Ovary (tissue), 10 donors: ENCODE results near the gene CCDC120. TPM values are rescaled to one million over a fixed set of nuclear protein-coding genes. Genes with fewer than 3 reads are reported as not detected.

Source experiments
- DNase-seq, 5 donors: peaks; one replicate each; pipeline ENCODE4 v3.0.0-alpha.2; 2019 to 2020
- H3K27ac ChIP-seq, 2 donors: fragments of 200-600 bp; one replicate each; pipeline versions ENCODE4 v1.5.1 to v1.8.0; 2019 to 2022
- H3K27me3 ChIP-seq: fragments of 200-600 bp; one replicate; pipeline ENCODE4 v1.8.0; 2022
- H3K36me3 ChIP-seq: fragments of 200-600 bp; sonication (generic); one replicate; pipeline ENCODE4 v1.5.1; 2019
- H3K4me1 ChIP-seq: one replicate; pipeline ENCODE4 v1.8.1; 2013; ENCODE audit warnings: mild to moderate bottlenecking, moderate library complexity; ENCODE audit not compliant: insufficient read depth
- H3K4me3 ChIP-seq: fragments of 200-600 bp; sonication (generic); one replicate; pipeline ENCODE4 v1.5.1; 2017
- H3K9me3 ChIP-seq, 2 donors: fragments of 200-600 bp in 1 of 2; sonication (generic) in 1 of 2; one replicate each; pipeline versions ENCODE4 v1.5.1 to v1.8.1; 2013 to 2019; ENCODE audit warnings: mild to moderate bottlenecking in 1 of 2, moderate library complexity in 1 of 2
- EP300 ChIP-seq: sonication (generic); formaldehyde crosslinking; IDR thresholded peaks from one replicate; pipeline ENCODE4 v1.6.1; 2017; ENCODE audit warnings: antibody characterized with exemption
- POLR2A ChIP-seq: fragments of 450-650 bp; IDR thresholded peaks from one replicate; pipeline ENCODE4 v1.6.1; 2017; ENCODE audit warnings: antibody characterized with exemption, mild to moderate bottlenecking, moderate library complexity
- WGBS, 3 donors: extraction: QIAGEN DNeasy Blood & Tissue Kit in 1 of 3; methylation state at CpG; one replicate each; pipeline versions ENCODE4 v1.1.5 to v1.1.7; 2013 to 2017; 5-methylcytosine and 5-hydroxymethylcytosine counted together
- intact Hi-C, 4 donors: fragments of 100-400 bp; cut with DNase I; formaldehyde crosslinking; loops; one replicate each; pipeline versions ENCODE4 v1.11.0 to v1.15.1; 2022 to 2023
- long read RNA-seq, 3 donors: library from polyadenylated mRNA in 2 of 3; unstranded in 2 of 3; transcript quantifications; one replicate each; pipeline ENCODE4 v2.0.0 and lab custom pipeline, GENCODE V29; 2021 to 2026
- polyA plus RNA-seq, 2 donors: library from polyadenylated mRNA; stranded (reverse); fragments of 200-250 nt in 1 of 2; fragments of 350-450 nt in 1 of 2; fragmentation: Illumina TruSeq in 1 of 2; extraction: RNeasy Lipid Tissue Mini Kit (QIAGEN cat#74804) in 1 of 2; gene quantifications; one replicate each; pipeline ENCODE4 v1.2.3, GENCODE V29; 2013 to 2014
- total RNA-seq, 7 donors: library from RNA; depleted of rRNA in 2 of 7; stranded (reverse); fragments of >200 nt in 2 of 7; fragmentation: NEBNext Ultra II Directional in 3 of 7; extraction: Animal tissue kit (Norgen Biotek cat#: 25700) in 3 of 7; gene quantifications; one replicate each; pipeline versions ENCODE4 v1.1.0 to v1.2.4, GENCODE V29; 2016 to 2023
- TF ChIP-seq, protein P1 (sequence below), 3 donors: fragments of 450-650 bp in 2 of 3; fragments of 200-600 bp in 1 of 3; IDR thresholded peaks; one replicate each; pipeline versions ENCODE4 v1.5.1 to v1.8.0; 2016 to 2022; ENCODE audit warnings: antibody characterized with exemption in 3 of 3, mild to moderate bottlenecking in 1 of 3
- donor health status: DM: no; HTN: no; CAD: no; lungs with moderate emphysema.
- donor health status: DM: no; HTN: no; CAD: no.
- donor health status: Bipolar disorder and iron deficiency.
- donor health status: DM: yes; HTN: yes; CAD: no.
- donor health status: DM: no; HTN: no; CAD: no.
- donor health status: DM: yes; HTN: yes; CAD: no.

The CCDC120 gene, protein sequence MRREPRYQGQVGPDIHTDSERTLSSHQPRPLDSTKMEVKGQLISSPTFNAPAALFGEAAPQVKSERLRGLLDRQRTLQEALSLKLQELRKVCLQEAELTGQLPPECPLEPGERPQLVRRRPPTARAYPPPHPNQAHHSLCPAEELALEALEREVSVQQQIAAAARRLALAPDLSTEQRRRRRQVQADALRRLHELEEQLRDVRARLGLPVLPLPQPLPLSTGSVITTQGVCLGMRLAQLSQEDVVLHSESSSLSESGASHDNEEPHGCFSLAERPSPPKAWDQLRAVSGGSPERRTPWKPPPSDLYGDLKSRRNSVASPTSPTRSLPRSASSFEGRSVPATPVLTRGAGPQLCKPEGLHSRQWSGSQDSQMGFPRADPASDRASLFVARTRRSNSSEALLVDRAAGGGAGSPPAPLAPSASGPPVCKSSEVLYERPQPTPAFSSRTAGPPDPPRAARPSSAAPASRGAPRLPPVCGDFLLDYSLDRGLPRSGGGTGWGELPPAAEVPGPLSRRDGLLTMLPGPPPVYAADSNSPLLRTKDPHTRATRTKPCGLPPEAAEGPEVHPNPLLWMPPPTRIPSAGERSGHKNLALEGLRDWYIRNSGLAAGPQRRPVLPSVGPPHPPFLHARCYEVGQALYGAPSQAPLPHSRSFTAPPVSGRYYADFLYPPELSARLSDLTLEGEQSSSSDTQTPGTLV
- total RNA-seq (10 to 100 TPM in 3 of 7 donors, 1 to 10 TPM in 4; 3.3 to 11.2 (median 9.9) TPM), polyA plus RNA-seq (1 to 10 TPM; 3.8 to 4.6 TPM)
- long read RNA-seq, donor 1, transcript CCDC120-208 (1 exons, 2,953 nt), result major isoform, 9 of 15 reads
- long read RNA-seq, donor 1, partial matches to known transcripts, result 2 of 15 reads
- long read RNA-seq, donor 1, other reads (novel, unspliced or antisense), result 4 of 15 reads
- long read RNA-seq, donor 2, partial matches to known transcripts, result 0 of 5 reads
- long read RNA-seq, donor 2, other reads (novel, unspliced or antisense), result 0 of 5 reads
- long read RNA-seq, donor 3, transcript CCDC120-208 (1 exons, 2,953 nt), result major isoform, 7 of 13 reads
- long read RNA-seq, donor 3, partial matches to known transcripts, result 3 of 13 reads
- long read RNA-seq, donor 3, other reads (novel, unspliced or antisense), result 2 of 13 reads

DNA sequence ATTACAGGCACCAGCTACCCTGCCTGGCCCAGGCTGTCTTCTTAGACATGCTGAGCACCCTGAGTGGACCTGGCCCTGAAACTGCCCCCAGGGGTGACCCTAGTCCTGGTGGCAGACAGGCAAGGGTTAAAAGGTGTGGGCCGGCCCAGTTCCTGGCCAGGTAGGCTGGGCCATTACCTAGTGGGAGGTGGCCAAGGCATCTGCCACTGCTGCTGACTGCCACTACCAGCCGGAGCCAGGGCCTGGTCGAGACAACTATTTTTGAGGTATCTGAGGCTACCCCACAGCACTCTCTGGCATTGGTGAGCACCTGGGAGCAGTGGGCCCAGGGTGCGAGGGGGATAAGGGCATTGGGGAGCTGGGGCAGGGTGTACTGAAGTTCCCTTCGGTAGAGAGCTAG lies at the start of gene CCDC120:
Gene CCDC120 (plus strand): TSS at position 206 of the 400 bp plus-strand sequence. CDS start 3,043 bp downstream, outside the sequence.
- no peak for DNase-seq
- Histone ChIP-seq H3K27ac (no peak within 1 kb of the TSS), H3K4me1 (no peaks in the 10 kb centered on the region), H3K27me3 (no peaks in the 10 kb centered on the region), H3K36me3 (no peaks in the 10 kb centered on the region), H3K9me3 (no peaks in the 10 kb centered on the region), H3K4me3 (peak within 1 kb of the TSS; percentile 13)
- WGBS, 3 donors, result 45 to 62% (median 55%) methylated on average over 5 of the region's 5 CpGs
- intact Hi-C loops, result no loop called here
- TF ChIP-seq EP300, result no peak
- TF ChIP-seq, protein P1, sequence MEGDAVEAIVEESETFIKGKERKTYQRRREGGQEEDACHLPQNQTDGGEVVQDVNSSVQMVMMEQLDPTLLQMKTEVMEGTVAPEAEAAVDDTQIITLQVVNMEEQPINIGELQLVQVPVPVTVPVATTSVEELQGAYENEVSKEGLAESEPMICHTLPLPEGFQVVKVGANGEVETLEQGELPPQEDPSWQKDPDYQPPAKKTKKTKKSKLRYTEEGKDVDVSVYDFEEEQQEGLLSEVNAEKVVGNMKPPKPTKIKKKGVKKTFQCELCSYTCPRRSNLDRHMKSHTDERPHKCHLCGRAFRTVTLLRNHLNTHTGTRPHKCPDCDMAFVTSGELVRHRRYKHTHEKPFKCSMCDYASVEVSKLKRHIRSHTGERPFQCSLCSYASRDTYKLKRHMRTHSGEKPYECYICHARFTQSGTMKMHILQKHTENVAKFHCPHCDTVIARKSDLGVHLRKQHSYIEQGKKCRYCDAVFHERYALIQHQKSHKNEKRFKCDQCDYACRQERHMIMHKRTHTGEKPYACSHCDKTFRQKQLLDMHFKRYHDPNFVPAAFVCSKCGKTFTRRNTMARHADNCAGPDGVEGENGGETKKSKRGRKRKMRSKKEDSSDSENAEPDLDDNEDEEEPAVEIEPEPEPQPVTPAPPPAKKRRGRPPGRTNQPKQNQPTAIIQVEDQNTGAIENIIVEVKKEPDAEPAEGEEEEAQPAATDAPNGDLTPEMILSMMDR (IDR thresholded peaks at IDR 0.05), result no peak
- no peak for TF ChIP-seq POLR2A

DNA sequence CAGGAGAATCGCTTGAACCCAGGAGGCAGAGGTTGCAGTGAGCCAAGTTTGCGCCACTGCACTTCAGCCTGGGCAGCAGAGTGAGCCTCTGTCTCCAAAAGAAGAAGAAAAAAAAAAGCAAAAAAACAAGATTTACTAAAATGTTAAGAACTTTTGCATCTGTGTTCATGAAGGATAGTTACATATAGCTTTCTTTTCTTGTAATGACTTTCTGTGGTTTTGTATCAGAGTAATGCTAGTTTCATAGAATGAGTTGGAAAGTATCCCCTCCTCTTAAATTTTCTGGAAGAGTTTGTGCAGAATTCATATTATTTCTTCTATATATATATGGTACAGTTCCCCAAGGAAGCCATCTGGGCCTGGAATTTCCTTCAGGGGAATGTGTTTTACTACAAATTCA lies 39.7 kb upstream of the CCDC120 start:
- Histone ChIP-seq H3K4me3 (no peak overlapping the region), H3K36me3 (no peaks in the 10 kb centered on the region), H3K27me3 (no peaks in the 10 kb centered on the region), H3K9me3 (no peaks in the 10 kb centered on the region), H3K27ac (no peak overlapping the region), H3K4me1 (no peaks in the 10 kb centered on the region)
- intact Hi-C loops, result no loop called here
- WGBS, 3 donors, result 80 to 92% (median 85%) methylated on average over 2 of the region's 2 CpGs
- TF ChIP-seq, protein P1 (IDR thresholded peaks at IDR 0.05), result no peak
- no peak for TF ChIP-seq EP300
- no peak for TF ChIP-seq POLR2A
- no peak for DNase-seq

DNA sequence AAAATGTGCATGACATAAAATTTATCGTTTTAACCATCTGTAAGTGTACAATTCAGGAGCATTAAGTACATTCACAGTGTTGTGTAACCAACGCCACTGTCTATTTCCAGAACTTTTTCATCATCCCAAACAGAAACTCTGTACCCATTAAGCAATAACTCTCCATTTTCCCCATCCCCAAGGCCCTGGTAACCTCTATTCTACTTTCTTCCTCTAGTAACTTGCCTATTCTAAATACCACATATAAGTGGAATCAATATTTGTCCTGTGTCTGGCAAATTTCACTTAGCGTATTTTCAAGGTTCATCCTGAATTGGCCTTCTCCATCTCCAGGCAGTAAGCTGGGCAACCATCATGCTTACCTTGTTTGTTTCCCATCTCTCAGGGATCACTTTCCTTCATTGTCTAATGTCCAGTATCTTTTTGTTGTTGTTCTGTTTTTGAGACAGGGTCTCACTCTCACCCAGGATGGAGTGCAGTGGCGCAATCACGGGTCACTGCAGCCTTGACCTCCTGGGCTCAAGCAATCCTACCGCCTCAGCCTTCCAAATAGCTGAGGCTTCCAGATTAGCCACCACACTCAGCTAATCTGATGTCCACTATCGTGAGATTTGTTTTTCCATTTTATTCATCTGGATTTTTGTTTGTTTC lies 39.1 kb upstream of the CCDC120 start:
- no peak for DNase-seq
- no peaks in the 10 kb centered on the region for H3K36me3 ChIP-seq
- H3K27ac ChIP-seq, result no peak overlapping the region
- WGBS, 3 donors, result 70 to 79% (median 75%) methylated on average over 7 of the region's 7 CpGs
- H3K9me3 ChIP-seq, result no peaks in the 10 kb centered on the region
- H3K27me3 ChIP-seq, result no peaks in the 10 kb centered on the region
- H3K4me1 ChIP-seq, result no peaks in the 10 kb centered on the region
- intact Hi-C loops, result no loop called here
- H3K4me3 ChIP-seq, result no peak overlapping the region
- TF ChIP-seq EP300 (no peak), POLR2A (no peak)
- TF ChIP-seq, protein P1 (IDR thresholded peaks at IDR 0.05), result no peak

- H3K27me3 ChIP-seq, result no peaks in the 10 kb centered on the region
- no peaks in the 10 kb centered on the region for H3K9me3 ChIP-seq
- no peak overlapping the region for H3K4me3 ChIP-seq
- DNase-seq, result no peak
- peaks cover 2% of the 10 kb centered on the region for H3K4me1 ChIP-seq
- H3K27ac ChIP-seq, result no peak overlapping the region
- 63 to 83% (median 71%) methylated on average over 5 to 6 of the region's 6 CpGs for WGBS, 3 donors
- intact Hi-C loops, result no loop called here
- TF ChIP-seq, protein P1 (IDR thresholded peaks at IDR 0.05), result no peak
- TF ChIP-seq EP300 (no peak), POLR2A (no peak)
- H3K36me3 ChIP-seq, result no peaks in the 10 kb centered on the region
Measured at GRCh38 chrX:49029876-49030275, 28.9 kb upstream of the CCDC120 start.
